GM19395 (cell line): ENCODE data around the gene ULBP1.
"Not testable (repeated sequence)": the region's sequence is repeated elsewhere in the genome, so short reads cannot be mapped to it uniquely, and the experiment has no call there.

Experiments used
- ATAC-seq: cut with Tn5 transposase; IDR thresholded peaks from one replicate; pipeline ENCODE4 v1.9.1; 2021; ENCODE audit warnings: mild to moderate bottlenecking, moderate library complexity; ENCODE audit not compliant: unreplicated experiment

ULBP1 gene, protein sequence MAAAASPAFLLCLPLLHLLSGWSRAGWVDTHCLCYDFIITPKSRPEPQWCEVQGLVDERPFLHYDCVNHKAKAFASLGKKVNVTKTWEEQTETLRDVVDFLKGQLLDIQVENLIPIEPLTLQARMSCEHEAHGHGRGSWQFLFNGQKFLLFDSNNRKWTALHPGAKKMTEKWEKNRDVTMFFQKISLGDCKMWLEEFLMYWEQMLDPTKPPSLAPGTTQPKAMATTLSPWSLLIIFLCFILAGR

DNA sequence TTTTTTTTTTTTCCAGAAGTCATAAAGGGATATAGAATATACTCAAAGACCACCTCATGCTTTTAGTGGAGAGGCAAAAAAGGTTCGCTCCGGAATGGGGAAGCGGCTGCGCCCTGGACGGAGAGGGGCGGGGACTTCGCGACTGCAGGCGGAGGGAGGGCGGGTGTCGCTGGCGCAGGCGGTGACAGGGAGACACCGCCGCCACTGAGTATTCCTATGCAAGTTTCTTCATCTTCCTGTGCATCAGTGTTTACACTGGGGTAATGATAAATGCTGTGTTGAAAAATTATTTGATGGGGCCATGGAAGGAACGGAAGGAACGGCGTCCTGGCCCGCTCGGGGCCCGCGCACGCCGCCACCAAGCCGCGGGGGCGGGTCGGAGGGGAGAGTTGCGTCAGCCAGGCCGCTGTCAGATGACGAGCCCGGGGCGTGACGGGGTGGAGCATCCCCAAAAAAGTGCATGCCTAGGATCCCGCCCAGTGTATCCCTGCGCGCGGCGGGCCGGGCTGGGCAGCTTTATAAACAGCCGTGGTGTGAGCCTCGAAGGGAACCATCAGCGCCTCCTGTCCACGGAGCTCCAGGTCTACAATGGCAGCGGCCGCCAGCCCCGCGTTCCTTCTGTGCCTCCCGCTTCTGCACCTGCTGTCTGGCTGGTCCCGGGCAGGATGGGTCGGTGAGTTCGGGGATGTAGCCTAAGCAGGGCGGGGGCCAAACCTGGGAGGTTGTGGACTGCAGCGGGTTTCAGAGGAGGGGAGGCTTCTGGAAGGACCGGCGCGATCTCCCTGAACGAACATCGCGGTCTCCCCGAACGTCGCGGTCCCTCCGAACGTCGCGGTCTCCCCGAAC lies at the start of gene ULBP1:
Gene ULBP1 (plus strand): TSS at position 482 of the 846 bp plus-strand sequence. CDS start 107 bp downstream, at position 589.
- ATAC-seq: peak; percentile 62

DNA sequence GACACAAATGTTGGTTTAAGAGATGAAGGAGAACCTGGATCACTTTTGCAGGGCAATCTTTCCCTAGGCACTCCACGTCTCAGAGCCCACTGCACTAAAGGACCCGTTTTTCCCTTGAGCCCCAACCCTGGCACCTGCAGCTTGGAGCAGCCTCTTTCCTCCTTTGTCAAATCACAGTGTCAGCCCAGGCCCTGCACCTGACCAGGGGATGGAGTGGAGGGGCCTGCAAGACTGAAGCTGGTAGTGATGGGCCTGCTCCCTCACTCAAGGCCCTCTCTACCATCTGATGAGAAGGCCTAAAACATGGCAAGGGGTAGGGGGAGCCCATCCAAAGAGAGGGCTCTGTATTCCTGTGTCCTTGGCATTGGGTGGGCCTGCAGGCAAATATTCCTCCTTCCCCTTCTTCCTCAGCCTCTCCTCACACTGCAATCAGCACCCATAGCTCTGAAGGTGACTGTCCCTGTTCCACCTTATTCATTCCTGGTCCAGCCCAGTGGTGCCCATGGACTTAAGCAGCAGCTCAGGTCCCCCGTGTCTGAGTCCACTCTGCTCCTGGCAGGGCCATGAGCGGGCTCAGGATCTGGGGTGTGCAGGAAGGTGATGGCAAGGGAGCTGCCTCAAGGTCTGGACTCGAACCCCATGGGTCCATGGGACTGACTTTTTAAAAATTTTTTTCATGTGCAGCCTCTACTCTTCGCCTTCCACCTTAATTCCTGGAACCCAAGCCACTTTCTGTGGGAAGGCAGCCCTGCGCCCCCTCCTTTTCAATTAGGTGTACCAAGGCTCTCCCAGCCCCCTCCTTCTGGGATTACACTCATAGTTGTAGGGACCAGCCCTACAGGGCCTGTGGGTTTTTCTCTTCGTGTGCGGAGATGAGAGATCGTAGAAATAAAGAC lies 47.5 kb upstream of the ULBP1 start:
- no peak for ATAC-seq

DNA sequence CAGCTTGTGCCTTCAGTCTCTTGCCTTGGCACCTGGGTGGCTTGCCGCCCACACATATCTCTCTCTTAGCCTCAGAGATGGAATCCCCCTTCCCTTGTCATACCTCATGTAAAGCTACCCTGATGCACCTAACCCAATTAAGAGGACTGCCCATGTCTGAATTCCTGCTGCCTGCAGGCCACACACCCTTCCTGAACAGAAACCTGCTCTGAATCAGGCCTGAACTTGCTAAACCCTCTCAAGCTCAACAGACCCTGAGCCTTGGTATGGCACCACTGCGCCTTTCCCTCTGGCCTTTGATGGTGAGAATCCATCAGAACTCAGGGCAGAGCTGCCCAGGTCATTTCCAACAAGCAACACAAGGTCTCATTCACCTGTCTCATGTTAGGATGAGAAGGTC lies 46.1 kb upstream of the ULBP1 start:
- ATAC-seq: no peak

DNA sequence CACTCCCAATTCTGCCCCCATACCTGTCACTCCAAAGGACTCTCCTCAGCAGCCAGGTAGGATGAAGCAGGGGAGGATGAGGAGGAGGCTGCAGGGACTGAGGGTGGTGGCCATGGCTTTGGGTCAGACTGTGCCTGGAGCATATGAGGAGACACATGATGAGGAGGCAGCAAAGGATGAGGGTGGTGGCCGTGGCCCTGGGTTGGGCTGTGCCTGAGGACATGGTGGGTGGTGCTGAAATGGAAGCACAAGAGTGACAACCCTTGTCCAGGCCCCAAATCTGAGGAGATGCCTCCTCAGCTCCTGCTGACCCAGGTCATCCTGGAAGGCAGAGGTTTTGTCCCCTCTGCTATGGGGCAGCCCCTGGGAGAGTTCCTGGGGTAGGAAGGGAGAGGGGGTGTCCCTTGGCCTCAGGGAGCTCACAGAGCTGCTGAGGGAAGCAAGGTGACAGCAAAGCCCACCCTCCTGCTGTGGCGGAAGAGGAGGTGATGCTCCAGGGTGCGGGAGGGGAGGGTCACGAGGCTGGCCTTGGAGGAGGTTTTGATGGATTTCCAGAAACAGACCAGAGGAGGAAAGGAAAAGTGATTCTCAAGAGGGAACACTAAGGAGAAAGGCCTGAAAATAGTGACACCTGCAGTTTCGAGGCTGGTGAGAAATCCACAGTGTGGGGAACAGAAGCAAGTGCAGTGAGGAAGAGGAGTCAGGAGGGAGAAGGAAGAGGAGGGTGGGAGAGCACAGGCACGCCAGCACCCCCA lies 45.4 kb upstream of the ULBP1 start:
- no peak for ATAC-seq

DNA sequence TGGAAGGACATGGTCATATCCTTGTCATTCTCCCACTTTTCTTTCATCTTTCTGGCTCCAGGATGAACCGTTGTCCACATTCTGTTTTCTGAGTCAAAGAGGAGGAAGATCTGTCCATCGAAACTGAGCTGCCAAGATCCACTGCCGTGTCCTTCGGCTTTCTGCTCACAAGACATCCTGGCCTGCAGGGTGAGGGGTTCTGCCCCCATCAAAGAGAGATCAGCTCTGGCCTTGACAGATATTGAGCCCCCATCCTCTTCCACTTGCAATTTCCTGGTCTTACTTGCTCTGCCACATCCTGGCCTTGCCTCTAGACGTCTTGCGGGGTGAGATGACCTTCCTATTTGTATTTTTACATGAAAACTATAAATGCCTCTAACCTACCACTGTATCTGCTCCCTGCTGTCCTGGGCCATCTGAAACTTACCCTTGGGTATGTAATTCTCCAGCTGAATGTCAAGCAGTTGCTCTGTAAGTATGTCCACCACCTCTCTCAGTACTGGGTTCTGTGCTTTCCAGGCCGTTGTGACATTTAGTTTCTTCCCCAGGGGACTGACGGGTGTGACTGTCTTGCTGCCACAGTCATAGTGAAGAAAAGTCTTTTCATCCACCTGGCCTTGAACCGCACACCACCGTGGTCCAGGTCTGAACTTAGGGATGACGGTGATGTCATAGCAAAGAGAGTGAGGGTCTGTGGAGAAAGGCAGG lies 44.5 kb upstream of the ULBP1 start:
- ATAC-seq: not testable (repeated sequence)

DNA sequence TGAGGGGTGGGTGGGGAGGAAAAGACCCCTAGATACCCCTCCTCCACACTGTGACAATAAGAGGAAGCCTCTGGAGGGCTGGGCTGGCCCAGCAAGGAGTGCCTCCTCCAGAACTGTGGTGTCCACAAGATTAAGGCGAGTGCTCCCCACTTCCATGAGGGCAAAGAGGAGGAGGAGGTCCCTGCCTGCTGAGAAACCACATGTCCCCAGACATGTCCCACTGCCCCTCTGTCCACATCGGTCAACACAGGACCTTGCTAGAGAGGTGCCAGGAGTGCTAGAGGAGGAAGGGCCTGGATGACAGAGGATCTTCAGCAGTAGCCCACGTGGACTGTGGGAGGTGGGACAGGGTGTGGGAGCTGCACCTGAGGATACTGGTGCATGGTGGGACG lies 43.9 kb upstream of the ULBP1 start:
- no peak for ATAC-seq

DNA sequence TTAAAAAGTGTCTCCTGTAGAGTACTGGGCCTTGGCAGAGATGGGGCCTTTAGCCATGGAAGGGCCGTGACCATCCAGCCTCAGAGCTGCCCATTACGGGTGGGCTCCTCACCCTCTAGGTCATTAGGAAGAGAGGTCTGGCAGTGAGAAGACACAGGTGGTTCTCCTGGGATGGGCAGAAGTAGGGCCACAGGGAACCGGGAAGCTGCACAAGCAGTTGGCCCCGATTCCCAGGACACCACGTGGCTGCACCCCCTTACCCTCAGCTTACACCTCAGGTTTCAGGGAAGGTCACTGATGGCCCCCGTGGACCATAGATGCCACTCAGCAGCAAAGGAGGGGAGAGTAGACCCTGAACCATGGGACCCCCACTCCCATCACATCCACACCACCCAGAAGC lies 42.4 kb upstream of the ULBP1 start:
- ATAC-seq: no peak

DNA sequence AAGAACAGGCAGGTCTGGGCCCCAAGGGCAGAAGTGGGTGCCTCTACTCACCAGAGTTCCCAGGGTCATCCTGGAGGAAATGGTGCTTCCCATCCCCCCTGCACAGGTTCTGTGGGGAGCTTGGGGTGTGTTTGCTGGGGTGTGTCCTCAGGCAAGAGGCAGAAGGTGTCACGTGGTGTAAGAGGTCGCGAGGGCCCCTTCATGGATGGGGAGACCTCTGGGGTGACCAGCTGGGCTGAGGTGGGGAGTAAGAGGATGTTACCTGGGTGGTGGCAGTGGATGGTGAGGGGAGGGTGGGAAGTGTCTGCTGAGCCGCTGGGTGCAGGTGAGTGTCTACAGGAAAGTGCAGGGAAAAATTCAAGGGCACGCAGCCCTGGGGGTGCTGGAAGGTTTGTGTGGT lies 41.7 kb upstream of the ULBP1 start:
- not testable (repeated sequence) for ATAC-seq

DNA sequence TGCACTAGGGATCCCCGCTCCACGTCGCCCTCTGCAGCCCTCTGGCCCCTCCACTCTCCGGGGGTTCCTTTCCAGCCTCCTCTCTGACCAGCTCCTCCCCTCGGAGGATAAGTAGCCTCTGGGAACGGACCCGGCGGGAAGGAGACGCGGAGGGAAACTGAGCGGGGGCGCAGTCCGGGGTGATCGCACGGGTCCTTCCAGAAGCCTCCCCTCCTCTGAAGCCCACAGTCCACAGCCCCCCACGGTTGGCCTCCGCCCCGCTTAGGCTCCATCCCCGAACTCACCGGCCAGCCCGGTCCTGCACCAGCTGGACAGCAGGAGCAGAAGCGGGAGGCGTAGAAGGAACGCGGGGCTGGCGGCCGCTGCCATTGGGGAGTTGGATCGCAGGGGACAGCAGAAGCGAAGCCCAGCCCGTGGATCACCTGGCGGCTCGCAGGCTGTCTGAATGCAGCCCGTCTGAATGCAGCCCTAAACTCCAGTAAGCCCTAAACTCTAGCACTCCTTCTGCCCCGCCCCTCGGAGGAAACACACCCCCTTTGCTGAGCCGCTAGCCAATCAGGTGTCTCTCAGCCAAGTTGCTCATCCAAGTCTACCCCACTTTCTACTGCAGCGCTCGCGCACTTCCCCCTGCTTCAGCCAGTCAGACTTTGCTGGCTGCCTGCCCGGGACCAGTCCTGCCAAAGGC lies 41.0 kb upstream of the ULBP1 start, which contains the start of gene RAET1G:
Gene RAET1G (minus strand): TSS at position 480 of the 685 bp plus-strand sequence. CDS start 111 bp downstream, at position 369.
- no peak for ATAC-seq

DNA sequence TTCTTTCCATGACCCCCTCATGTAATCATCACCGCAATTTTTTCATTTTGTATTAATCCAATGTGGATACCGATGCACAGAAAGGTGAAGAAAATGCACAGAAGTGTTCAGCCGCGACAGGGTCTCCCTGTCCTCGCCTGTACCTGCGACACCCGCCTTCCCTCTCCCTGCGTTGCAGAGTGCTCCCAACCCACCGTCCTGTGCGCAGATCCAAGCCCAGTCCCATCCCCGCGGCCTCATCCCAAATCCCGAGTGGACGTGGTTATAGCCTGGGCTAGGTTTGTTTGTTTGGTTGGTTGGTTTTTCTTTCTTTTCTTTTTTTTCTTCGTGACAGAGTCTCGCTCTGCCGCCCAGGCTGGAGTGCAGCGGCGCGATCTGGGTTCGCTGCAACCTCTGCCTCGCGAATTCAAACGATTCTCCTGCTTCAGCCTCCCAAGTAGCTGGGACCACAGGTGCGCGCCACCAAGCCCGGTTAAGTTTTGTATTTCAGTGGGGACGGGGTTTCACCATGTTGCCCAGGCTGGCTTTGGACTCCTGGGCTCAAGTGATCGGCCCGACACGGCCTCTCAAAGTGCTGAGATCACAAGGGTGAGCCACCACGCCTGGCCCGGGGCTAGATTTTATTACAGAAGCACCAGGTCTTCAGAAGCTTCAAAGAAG lies 40.3 kb upstream of the ULBP1 start:
- no peak for ATAC-seq

DNA sequence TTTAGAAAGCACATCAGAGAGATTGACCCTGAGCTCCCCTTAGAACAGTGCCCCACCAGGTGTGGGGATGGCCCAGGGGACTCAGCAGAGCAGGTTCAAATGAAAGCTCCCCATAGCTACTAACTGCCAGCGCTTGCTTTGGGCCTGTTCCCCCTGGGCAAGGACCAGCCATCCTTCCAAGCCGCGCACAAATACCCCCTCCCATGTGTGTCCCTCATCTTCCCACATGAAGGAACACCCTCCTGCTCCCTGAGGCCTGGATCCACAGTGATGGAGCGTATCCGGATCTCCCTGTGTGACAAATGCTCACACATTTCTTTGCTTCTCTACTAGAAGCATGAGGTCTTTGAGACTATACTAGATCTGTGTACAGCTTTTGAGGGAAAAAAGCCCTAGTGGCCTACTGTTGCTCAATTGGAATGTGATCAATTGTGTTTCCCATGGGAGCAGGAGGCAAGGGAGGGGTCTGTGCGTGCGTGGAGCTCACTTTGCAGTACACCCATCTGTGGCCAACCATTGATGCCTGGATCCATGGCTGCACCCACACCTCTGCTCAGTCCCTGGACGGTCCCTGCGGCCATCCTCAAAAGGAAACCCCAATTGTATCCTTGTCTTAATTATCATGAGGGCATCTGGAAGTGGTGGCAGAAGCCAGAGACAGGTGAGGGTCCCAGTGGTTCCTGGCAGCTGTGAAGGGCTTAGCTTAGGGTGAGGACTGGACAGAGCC lies 39.4 kb upstream of the ULBP1 start:
- no peak for ATAC-seq

DNA sequence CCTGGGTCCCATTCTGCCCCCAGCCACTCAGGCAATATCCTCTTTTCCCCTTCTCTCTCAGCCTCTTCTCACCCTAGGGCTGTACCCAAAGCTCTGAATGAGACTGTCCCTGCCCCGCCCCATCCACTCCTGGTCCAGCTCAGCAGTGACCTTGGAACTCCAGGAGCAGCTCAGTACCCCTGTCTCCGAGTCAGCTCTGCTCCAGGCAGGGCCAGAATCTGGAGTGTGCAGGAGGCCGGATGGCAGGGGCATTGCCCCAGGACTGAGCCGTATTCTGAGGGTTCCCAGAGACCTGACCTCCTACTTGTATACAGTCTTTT lies 38.9 kb upstream of the ULBP1 start:
- ATAC-seq: no peak

DNA sequence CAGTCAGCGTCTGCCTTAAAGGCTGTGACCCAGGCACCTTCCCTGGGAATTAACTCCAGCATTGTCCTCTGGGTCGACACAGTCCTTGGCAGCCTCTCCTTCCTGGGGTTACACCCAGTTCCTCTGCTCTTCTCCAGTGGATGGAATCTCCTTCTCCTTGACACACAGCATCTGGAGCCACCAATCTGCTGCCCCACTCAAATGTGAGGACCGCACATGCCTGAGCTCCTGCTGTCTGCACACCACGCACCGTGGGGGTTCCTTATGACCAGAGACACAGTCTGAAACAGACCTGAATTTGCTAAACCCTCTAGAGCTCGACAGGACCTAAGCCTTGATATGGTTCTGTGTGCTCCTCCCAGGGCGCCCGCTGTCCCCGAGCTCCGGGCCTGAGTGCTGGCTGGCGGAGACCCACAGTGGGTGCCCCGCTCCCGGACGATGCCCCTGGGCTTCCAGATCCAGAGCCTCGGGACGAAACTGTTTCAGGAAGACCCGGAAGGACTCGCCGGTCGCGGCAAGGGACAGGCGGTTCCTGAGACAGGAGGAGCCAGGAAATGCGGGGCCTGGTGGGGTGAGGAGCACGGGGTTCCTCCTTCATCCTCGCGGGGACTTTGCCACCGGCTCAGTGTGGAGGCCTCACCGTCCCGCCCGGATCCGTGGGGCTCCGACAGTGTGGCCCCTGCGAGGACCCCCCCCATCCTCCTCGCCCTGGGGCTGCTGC lies 38.3 kb upstream of the ULBP1 start:
- ATAC-seq: no peak

DNA sequence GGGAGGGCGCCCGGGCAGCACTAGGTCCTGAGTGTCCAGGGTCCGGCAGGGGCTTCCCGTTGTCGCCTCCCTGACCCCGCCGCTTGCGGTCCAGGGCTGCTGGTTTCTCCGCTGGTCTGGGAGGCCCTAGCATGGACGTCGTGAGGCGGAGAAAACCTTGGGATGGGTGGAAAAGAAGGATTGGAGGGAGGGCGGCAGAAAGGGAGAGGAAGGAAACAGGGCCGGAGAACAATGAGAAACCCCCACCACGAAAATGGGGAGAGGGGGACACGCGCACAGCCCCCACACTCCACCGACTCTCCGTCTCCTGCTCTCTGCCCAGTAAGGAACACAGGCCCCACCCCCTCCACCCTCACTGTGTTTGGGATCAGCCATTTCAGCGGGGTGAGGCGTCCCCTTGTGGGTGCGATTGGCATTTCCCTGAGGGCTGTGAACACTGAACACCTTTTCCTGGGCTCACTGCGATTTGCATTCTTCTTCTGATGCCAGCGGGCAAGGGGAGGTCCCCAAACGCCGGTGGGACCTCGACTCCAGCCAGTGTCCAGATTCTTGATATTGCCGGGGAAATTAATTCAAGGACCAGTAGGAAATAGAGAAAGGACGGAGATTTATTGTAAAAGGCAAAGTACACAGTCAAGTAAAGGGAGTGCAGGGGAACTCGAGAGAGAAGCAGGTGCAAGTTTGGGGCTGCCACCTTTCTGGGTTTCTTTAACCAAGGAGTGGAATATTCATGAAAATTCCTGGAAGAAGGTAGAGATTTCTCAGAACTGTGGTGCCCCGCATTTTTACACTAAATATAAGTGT lies 37.6 kb upstream of the ULBP1 start:
- ATAC-seq: no peak

DNA sequence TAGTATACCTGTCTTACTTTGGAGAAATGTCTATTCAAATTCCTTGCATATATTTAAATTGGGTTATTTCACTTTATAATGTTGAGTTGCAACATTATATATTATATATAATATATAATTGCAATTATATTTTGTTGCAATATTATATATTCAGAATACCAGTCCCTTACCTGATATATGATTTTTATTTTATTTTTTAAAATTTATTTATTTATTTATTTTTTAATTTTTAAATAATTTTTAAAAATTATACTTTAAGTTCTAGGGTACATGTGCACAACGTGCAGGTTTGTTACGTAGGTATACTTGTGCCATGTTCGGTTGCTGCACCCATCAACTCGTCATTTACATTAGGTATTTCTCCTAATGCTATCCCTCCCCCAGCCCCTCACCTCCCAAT lies 36.7 kb upstream of the ULBP1 start:
- not testable (repeated sequence) for ATAC-seq

DNA sequence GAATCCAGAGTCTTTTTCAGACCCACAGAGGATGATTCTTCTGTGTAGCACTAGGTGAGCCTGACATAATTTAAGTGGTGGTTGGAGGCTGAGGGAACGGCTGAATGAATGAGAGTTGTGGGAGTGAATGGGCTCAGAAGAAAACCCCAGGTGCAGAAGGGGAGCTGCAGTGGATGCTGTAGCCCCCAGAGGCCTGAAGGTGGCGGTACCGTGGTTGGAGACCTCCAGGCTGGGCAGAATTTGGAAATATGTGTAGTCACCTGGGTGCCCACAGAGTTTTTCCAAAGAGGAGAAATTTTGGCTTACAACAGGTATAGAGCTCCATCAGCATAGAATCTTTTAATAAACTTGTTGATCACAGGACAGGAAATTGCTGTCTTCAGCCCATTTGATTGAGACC lies 34.3 kb upstream of the ULBP1 start:
- ATAC-seq: no peak

DNA sequence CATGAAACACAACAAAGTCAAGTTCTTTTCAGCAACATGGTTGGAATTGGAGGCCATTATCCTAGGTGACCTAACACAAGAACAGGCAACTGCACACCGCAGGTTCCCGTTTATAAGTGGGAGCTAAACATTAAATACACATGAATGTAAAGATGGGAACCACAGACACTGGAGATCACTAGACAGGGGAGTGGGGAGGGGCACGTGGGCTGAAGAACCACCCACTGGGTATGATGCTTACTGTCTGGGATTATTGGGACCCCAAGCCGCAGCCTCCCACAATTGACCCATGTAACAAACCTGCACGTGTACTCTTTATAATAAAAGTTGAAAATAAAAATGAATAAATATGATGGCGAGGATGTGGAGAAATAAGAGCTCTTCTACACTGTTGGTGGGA lies 32.2 kb upstream of the ULBP1 start:
- no peak for ATAC-seq
